Esophagus squamous epithelium (tissue), 5 donors: ENCODE data around the gene NGDN. TPM values are rescaled to one million over a fixed set of nuclear protein-coding genes. Genes with fewer than 3 reads are reported as not detected.
"Not testable (repeated sequence)": the region's sequence is repeated elsewhere in the genome, so short reads cannot be mapped to it uniquely, and the experiment has no call there.

ENCODE experiments used
- DNase-seq: peaks from one replicate; lab custom pipeline; 2025; lab: John Stamatoyannopoulos, UW
- H3K27ac ChIP-seq, 4 donors: fragments of 200-600 bp; sonication (generic); one replicate each; pipeline ENCODE4 v1.5.1; 2016 to 2019; ENCODE audit warnings: mild to moderate bottlenecking in 1 of 4
- H3K27me3 ChIP-seq, 4 donors: fragments of 200-600 bp; sonication (generic); 1 replicate in 3 of 4; 2 replicates in 1 of 4; pipeline versions ENCODE4 v1.5.1 to v1.6.0; 2017 to 2021; ENCODE audit warnings: antibody characterized with exemption in 1 of 4
- H3K36me3 ChIP-seq, 3 donors: fragments of 200-600 bp; sonication (generic); one replicate each; pipeline ENCODE4 v1.5.1; 2016 to 2019
- H3K4me1 ChIP-seq, 3 donors: fragments of 200-600 bp; sonication (generic); one replicate each; pipeline ENCODE4 v1.5.1; 2017 to 2019
- H3K4me3 ChIP-seq, 4 donors: fragments of 200-600 bp; sonication (generic); 1 replicate in 3 of 4; 2 replicates in 1 of 4; pipeline ENCODE4 v1.5.1; 2016 to 2019; ENCODE audit warnings: mild to moderate bottlenecking in 2 of 4, moderate library complexity in 1 of 4
- H3K9me3 ChIP-seq, 3 donors: fragments of 200-600 bp; sonication (generic); one replicate each; pipeline ENCODE4 v1.5.1; 2016 to 2019
- POLR2A ChIP-seq, 4 donors: fragments of 450-650 bp; IDR thresholded peaks; one replicate each; pipeline ENCODE4 v1.6.1; 2017; ENCODE audit warnings: antibody characterized with exemption in 4 of 4, mild to moderate bottlenecking in 4 of 4, moderate library complexity in 3 of 4
- WGBS, 2 donors: methylation state at CpG; one replicate each; pipeline ENCODE4 v1.1.5; 2018; 5-methylcytosine and 5-hydroxymethylcytosine counted together
- intact Hi-C: fragments of 100-400 bp; cut with DNase I; formaldehyde crosslinking; loops from one replicate; pipeline ENCODE4 v1.15.0; 2022
- total RNA-seq, 4 donors: library from RNA; depleted of rRNA; stranded (reverse); fragments of >200 nt; gene quantifications; one replicate each; pipeline ENCODE4 v1.1.0, GENCODE V29; 2016
- TF ChIP-seq, protein P1 (sequence below), 6 experiments: fragments of 450-650 bp in 4 of 6; fragments of 200-600 bp in 2 of 6; sonication (generic) in 2 of 6; IDR thresholded peaks; one replicate each; pipeline ENCODE4 v1.5.1; 2016 to 2019; ENCODE audit warnings: antibody characterized with exemption in 6 of 6, mild to moderate bottlenecking in 4 of 6, moderate library complexity in 4 of 6
- donor health status: DM: yes; HTN: yes; CAD: no.

NGDN gene
- total RNA-seq, 4 donors from 2014 or later = 9.5 to 43.3 (median 35.3) TPM

DNA sequence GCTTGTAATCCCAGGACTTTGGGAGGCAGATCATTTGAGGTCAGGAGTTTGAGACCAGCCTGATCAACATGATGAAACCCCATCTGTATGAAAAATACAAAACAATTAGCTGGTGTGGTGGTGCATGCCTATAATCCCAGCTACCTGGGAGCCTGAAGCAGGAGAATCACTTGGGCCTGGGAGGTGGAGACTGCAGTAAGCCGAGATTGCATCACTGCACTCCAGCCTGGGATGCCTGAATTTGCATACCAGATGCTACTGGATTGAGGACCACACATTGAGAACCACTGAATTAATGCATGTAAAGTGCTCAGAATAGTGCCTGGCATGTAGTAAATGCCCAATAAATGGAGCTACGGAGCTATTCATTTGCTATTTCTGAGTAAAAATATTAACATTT is 19.1 kb upstream of the NGDN start:
- Histone ChIP-seq H3K27ac (no peak overlapping the region), H3K4me3 (no peak overlapping the region), H3K4me1 (peaks cover 0 to 30% (median 6%) of the 10 kb centered on the region in 3 donors), H3K36me3 (no peaks in the 10 kb centered on the region), H3K9me3 (no peaks in the 10 kb centered on the region), H3K27me3 (peaks cover 0 to 22% (median 0%) of the 10 kb centered on the region in 4 donors)
- WGBS, 2 donors = 65 to 66% methylated on average over 2 of the region's 2 CpGs
- intact Hi-C loops = no loop called here
- no peak for DNase-seq
- TF ChIP-seq, protein P1, sequence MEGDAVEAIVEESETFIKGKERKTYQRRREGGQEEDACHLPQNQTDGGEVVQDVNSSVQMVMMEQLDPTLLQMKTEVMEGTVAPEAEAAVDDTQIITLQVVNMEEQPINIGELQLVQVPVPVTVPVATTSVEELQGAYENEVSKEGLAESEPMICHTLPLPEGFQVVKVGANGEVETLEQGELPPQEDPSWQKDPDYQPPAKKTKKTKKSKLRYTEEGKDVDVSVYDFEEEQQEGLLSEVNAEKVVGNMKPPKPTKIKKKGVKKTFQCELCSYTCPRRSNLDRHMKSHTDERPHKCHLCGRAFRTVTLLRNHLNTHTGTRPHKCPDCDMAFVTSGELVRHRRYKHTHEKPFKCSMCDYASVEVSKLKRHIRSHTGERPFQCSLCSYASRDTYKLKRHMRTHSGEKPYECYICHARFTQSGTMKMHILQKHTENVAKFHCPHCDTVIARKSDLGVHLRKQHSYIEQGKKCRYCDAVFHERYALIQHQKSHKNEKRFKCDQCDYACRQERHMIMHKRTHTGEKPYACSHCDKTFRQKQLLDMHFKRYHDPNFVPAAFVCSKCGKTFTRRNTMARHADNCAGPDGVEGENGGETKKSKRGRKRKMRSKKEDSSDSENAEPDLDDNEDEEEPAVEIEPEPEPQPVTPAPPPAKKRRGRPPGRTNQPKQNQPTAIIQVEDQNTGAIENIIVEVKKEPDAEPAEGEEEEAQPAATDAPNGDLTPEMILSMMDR (IDR thresholded peaks at IDR 0.05) = no peak
- TF ChIP-seq POLR2A (IDR thresholded peaks at IDR 0.05) = no peak

DNA sequence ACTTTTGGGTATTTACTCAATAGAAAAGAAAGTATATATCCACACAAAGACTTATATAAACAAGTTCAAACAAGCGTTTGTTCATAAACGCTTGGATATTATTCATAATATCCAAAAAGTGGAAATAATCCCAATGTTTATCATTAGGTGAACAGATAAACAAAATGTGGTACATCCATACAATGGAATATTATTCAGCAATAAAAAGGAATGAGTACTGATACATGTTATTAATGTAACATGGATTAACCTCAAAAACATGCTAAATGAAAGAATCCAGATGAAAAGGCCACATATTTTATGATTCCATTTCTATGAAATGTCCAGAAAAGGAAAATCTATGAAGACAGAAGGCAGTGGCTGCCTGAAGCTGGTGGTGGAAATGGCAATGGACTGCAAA is 17.3 kb upstream of the NGDN start:
- WGBS, 2 donors = 74 to 76% methylated on average over 2 of the region's 2 CpGs

DNA sequence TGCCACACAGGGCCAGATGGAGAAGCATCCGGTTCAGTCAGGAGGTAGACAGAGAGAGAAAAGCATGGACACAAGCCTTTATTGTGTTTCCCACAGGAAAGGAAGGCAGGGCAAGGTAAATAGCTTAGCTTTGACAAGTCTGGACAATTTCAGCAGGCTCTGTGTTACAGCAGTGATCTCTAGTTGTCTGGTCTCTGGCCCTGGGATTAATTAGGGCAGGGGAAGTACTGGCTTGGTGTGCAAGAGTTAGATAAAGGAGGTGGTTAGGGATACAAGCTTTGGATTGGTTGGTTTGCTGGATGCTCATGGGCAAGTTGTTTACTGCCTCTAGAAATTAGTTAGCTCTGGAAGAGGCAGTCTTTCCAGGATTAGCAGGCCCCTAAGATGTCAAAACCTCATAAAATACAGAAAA is 15.1 kb upstream of the NGDN start:
- 7 to 31% methylated on average over 1 of the region's 1 CpG for WGBS, 2 donors
- no peak for DNase-seq
- Histone ChIP-seq H3K4me3 (no peak overlapping the region), H3K4me1 (peaks cover 0 to 7% (median 0%) of the 10 kb centered on the region in 3 donors), H3K27me3 (peaks cover 0 to 35% (median 0%) of the 10 kb centered on the region in 4 donors), H3K27ac (no peak overlapping the region), H3K9me3 (no peaks in the 10 kb centered on the region), H3K36me3 (no peaks in the 10 kb centered on the region)
- intact Hi-C loops = no loop called here
- TF ChIP-seq POLR2A (IDR thresholded peaks at IDR 0.05) = no peak
- TF ChIP-seq, protein P1 (IDR thresholded peaks at IDR 0.05) = no peak

More for the DNA sequence above, 17.3 kb upstream of the NGDN start:
- intact Hi-C loops = no loop called here
- Histone ChIP-seq H3K4me3 (no peak overlapping the region), H3K4me1 (peaks cover 0 to 16% (median 0%) of the 10 kb centered on the region in 3 donors), H3K36me3 (no peaks in the 10 kb centered on the region), H3K27me3 (peaks cover 0 to 28% (median 0%) of the 10 kb centered on the region in 4 donors), H3K27ac (no peak overlapping the region), H3K9me3 (no peaks in the 10 kb centered on the region)
- TF ChIP-seq, protein P1 (IDR thresholded peaks at IDR 0.05) = no peak
- no peak for TF ChIP-seq POLR2A (IDR thresholded peaks at IDR 0.05)
- DNase-seq = no peak

DNA sequence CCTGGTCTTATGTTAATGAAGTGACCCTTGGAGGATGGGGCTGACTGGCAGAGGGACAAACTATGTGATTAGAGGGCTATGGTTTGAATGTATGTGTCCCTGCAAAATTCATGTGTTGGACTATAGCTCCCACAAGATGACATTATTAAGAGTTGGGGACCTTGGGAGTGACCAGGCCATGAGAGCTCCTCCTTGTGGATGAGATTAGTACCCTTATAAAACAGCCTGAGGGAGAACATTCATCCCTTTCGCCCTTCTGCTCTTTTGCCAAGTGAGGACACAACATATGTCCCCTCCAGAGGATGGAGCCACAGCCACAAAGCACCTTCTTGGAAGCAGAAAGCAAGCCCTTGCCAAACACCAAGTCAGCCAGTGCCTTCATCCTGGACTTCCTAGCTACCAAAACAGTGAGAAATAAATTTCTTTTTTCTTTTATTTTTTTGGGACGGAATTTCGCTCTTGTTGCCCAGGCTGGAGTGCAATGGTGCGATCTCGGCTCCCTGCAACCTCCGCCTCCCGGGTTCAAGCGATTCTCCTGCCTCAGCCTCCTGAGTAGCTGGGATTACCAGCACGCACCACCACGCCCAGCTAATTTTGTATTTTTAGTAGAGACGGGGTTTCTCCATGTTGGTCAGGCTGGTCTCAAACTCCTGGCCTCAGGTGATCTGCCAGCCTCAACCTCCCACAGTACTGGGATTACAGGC is 12.5 kb upstream of the NGDN start:
- H3K27ac ChIP-seq, H3K4me1 ChIP-seq, H3K4me3 ChIP-seq, DNase-seq, intact Hi-C loops, H3K36me3 ChIP-seq, H3K9me3 ChIP-seq: not testable (repeated sequence)
- WGBS, 2 donors = 78 to 88% methylated on average over 11 of the region's 11 CpGs
- H3K27me3 ChIP-seq = peaks cover 0 to 38% (median 0%) of the 10 kb centered on the region in 4 donors

DNA sequence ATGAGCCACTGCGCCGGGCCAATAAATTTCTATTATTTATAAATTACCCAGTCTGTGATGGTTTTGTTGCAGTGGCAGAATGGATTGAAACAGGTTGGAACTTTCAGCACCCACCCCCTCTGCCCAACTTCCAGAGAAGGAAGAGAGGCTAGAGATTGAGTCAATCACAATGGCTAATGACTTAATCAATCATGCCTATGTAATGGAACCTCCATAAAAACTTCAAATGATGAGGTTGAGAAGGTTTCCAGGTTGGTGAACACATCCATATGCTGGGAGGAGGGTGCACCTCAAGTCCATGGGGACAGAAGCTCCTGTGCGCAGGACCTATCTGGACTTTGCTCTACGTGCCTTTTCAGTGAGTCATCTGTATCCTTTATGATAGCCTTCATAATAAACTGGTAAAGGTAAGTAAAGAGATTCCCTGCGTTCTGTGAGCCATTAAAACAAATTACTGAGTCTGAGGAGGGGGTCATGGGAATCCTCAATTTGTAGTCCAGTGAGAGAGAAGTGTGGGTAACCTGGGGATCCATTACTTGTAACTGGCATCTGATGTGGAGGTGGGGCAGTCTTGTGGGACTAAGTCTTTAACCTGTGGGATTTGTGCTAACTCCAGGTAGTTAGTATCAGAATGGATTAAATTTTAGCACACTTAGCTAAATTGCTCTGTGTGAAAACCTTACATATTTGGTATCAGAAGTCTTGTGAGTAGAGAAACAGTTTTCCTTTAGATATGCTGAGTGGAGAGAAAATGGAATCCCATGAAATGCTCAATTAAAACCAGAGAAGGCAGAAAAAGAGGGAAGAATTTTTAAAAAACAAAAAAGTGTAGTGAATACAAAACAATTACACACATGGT is 11.7 kb upstream of the NGDN start:
- intact Hi-C loops = no loop called here
- Histone ChIP-seq H3K36me3 (no peaks in the 10 kb centered on the region), H3K27ac (no peak overlapping the region), H3K27me3 (peaks cover 0 to 33% (median 0%) of the 10 kb centered on the region in 4 donors), H3K4me3 (no peak overlapping the region), H3K4me1 (peaks cover 0 to 7% (median 0%) of the 10 kb centered on the region in 3 donors), H3K9me3 (no peaks in the 10 kb centered on the region)
- 81 to 82% methylated on average over 4 to 5 of the region's 5 CpGs for WGBS, 2 donors
- DNase-seq = no peak
- TF ChIP-seq, protein P1 (IDR thresholded peaks at IDR 0.05) = no peak
- no peak for TF ChIP-seq POLR2A (IDR thresholded peaks at IDR 0.05)
